GM08714 (cell line): Measurements from ENCODE around the gene LTO1.

ENCODE experiments used
- H3K4me3 ChIP-seq: fragments of 200-500 bp; sonication (Bioruptor generic); 2 replicates; pipeline ENCODE4 v1.5.1; 2014; ENCODE audit warnings: mild to moderate bottlenecking, low read length, inconsistent platforms
- ZNF274 ChIP-seq: IDR thresholded peaks from 2 replicates; pipeline ENCODE4 v1.6.1; 2012; ENCODE audit warnings: mild to moderate bottlenecking, low read depth, low read length

LTO1 gene, protein sequence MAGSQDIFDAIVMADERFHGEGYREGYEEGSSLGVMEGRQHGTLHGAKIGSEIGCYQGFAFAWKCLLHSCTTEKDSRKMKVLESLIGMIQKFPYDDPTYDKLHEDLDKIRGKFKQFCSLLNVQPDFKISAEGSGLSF

DNA sequence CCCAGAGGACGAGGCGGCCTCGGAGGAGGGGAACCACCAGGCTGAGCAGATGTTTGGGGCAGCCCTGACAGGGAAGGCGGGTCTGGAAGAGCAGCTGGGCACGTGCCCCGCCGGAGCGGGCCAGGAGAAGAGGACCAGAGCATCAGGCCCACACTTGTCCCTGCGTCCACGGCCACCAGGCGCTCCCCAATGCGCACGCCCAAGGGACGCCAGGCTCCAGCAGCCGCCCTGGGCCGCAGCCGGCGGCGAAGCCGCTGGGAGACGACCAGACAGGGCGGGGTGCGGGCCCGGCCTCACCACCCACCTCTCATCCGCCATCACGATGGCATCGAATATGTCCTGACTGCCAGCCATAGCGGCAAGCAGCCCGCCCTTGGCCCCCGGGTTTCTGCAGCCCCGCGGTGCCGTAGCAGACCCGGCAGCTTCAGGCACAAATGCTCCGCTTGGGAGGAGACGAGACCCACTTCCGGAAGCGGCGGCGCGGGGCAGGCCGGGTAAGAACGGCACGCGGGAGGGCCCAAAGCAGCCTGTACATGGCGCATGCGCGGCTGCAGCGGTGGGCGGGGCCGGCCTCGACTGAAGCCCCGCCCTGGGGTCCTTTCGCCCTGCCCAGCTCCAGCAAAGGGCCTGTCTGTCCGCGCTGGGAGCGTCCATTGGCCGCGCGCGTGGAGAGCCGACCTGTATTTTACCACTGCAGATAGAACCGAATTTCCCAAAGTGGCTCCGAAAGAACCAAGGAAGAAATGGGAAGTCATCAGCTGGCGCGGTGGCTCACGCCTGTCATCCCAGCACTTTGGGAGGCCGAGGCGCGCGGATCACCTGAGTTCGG, at the start of gene LTO1:
Gene LTO1 (minus strand): TSS at position 468 of the 829 bp plus-strand sequence. CDS start 114 bp downstream, at position 354.
- peak within 1 kb of the TSS; percentile 94 for H3K4me3 ChIP-seq
- TF ChIP-seq ZNF274, result no peak

- no peak for TF ChIP-seq ZNF274
Observed at GRCh38 chr11:69721745-69722144, 46.6 kb upstream of the LTO1 start.

GRCh38 chr11:69721106-69721505, 46.0 kb upstream of the LTO1 start:
- H3K4me3 ChIP-seq, result no peak overlapping the region
- TF ChIP-seq ZNF274, result no peak

More at GRCh38 chr11:69721745-69722144, 46.6 kb upstream of the LTO1 start:
- no peak overlapping the region for H3K4me3 ChIP-seq

GRCh38 chr11:69718912-69719311, 43.8 kb upstream of the LTO1 start:
- no peak for TF ChIP-seq ZNF274
- H3K4me3 ChIP-seq, result no peak overlapping the region

- H3K4me3 ChIP-seq, result no peak overlapping the region
Observed at GRCh38 chr11:69718147-69718546, 43.0 kb upstream of the LTO1 start.

GRCh38 chr11:69716891-69717747, 42.0 kb upstream of the LTO1 start:
- TF ChIP-seq ZNF274, result no peak
- H3K4me3 ChIP-seq, result no peak overlapping the region

More at GRCh38 chr11:69718147-69718546, 43.0 kb upstream of the LTO1 start:
- TF ChIP-seq ZNF274, result no peak

DNA sequence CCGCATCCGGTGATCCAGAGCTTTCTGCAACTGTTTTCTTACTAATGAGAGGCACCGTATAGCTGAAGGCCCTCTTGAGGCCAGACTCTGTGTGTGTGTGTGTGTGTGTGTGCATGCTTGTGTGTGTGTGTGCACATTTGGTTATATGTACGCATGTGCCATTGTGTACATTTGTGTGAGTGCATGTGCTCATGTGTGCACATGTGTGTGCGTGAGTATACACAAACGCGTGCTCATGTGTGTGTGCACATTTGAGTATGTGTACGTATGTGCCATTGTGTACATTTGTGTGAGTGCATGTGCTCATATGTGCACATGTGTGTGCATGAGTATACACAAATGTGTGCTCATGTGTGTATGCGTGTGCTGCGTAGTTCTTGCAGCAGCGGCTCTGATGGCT, 40.9 kb upstream of the LTO1 start:
- no peak overlapping the region for H3K4me3 ChIP-seq

GRCh38 chr11:69715446-69715845, 40.3 kb upstream of the LTO1 start:
- no peak for TF ChIP-seq ZNF274
- no peak overlapping the region for H3K4me3 ChIP-seq

More for the DNA sequence above, 40.9 kb upstream of the LTO1 start:
- no peak for TF ChIP-seq ZNF274

GRCh38 chr11:69711822-69712801, 37.0 kb upstream of the LTO1 start:
- H3K4me3 ChIP-seq, result no peak overlapping the region
- no peak for TF ChIP-seq ZNF274

GRCh38 chr11:69708736-69709401, 33.7 kb upstream of the LTO1 start:
- no peak for TF ChIP-seq ZNF274
- no peak overlapping the region for H3K4me3 ChIP-seq

DNA sequence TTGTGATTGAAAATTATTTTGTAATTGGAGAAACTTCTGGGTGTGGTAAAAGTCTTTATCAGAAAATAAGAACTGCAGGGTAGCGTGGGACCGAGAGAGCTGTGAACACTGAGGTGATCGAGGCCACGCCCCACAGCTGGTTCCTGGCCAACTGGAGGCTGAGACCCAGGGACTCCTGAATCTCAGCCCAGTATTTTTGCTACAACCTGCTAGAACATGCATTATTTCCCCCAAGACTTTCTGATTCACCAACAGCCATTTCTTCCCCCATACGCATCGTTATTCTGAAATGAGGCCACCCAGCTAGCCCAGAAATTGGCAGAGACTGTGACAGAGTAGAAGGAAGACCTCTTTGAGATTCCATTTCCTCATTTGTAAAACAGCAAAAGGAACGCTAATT, 32.0 kb upstream of the LTO1 start:
- H3K4me3 ChIP-seq, result no peak overlapping the region
- TF ChIP-seq ZNF274, result no peak

DNA sequence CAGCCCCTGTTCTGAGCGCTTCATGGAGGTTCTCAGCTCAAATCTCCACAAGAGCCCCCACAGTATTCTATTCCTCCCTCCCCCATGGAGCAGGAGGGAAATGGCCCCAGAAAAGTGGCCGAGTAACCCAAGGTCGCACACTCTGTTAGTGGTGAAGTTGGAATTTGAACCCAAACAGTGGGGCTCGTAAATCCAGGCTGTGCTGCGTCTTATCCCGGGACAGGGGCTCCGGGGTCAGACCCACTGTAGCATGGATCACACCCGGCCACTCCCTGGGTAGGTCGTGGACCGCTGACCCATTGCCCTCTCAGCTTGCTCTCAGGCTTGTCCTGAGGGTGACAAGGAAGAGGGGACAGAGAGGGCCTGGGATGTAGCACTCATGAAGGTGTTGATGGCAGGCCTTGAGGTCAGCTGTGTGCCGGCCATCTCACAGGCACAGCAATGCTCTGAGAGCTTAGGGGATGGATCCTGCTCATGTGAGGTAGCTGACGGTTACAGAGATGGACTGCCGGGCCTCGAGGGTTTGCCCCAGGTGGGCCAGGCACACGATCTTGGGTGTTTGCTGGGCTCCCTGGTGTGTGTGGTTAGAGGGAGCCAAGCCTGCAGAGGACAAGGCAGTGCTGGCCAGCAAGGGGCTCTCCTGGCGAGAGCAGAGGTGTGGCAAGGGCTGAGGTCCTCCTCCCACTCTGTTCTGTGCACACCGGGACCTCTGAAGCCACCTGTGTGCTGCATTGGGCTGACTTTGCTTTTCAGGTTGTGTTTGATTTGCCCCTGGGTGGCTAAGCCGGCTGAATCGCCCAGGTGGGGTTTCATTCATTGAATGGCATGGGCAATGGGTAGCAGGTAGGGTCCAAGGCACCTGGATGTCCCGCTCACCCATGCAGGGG, 31.0 kb upstream of the LTO1 start:
- no peak overlapping the region for H3K4me3 ChIP-seq
- TF ChIP-seq ZNF274, result no peak
